GM23338 (cell line): ENCODE results near the gene PACRGL. TPM values are rescaled to one million over a fixed set of nuclear protein-coding genes. Genes with fewer than 3 reads are reported as not detected.

Source experiments
- ATAC-seq: fragments of 200-7000 bp; cut with Tn5 transposase; 3 replicates; pipeline ENCODE4 v1.9.1; 2020
- DNase-seq: peaks from one replicate; pipeline ENCODE4 v3.0.0-alpha.2; 2015; ENCODE audit warnings: low spot score
- H2AFZ ChIP-seq: fragments of 200-600 bp; sonication (generic); 2 replicates; pipeline ENCODE4 v1.8.0; 2016; ENCODE audit warnings: antibody characterized with exemption, mild to moderate bottlenecking, moderate library complexity
- H3F3A ChIP-seq: fragments of 200-600 bp; sonication (generic); replicated peaks from 2 replicates; pipeline ENCODE4 v1.8.0; 2017; ENCODE audit warnings: antibody characterized with exemption, mixed run types, low read depth
- H3K27ac ChIP-seq: fragments of 200-600 bp; sonication (generic); 2 replicates; pipeline ENCODE4 v1.6.1; 2016; ENCODE audit warnings: low read depth
- H3K27me3 ChIP-seq: fragments of 200-600 bp; sonication (generic); 2 replicates; pipeline ENCODE4 v1.8.0; 2016; ENCODE audit warnings: mild to moderate bottlenecking, mixed run types, moderate library complexity; ENCODE audit not compliant: insufficient read depth
- H3K36me3 ChIP-seq: fragments of 200-600 bp; sonication (generic); 2 replicates; pipeline ENCODE4 v1.8.0; 2016; ENCODE audit warnings: mild to moderate bottlenecking; ENCODE audit not compliant: insufficient read depth
- H3K4me1 ChIP-seq: fragments of 200-600 bp; sonication (generic); 2 replicates; pipeline ENCODE4 v1.8.0; 2016; ENCODE audit warnings: mild to moderate bottlenecking, moderate library complexity; ENCODE audit not compliant: insufficient read depth
- H3K4me2 ChIP-seq: fragments of 200-600 bp; sonication (generic); 2 replicates; pipeline ENCODE4 v1.7.1; 2017; ENCODE audit warnings: mixed run types
- H3K4me3 ChIP-seq: fragments of 200-600 bp; sonication (generic); 2 replicates; pipeline ENCODE4 v1.6.1; 2016; ENCODE audit warnings: mixed run types
- H3K79me2 ChIP-seq: fragments of 200-600 bp; sonication (generic); replicated peaks from 2 replicates; pipeline ENCODE4 v1.8.0; 2017; ENCODE audit warnings: mild to moderate bottlenecking; ENCODE audit not compliant: insufficient read depth
- H3K9me2 ChIP-seq: fragments of 200-600 bp; sonication (generic); 2 replicates; pipeline ENCODE4 v1.8.0; 2017; ENCODE audit not compliant: insufficient read depth
- H4K20me1 ChIP-seq: fragments of 200-600 bp; sonication (generic); replicated peaks from 2 replicates; pipeline ENCODE4 v1.8.0; 2017; ENCODE audit warnings: mild to moderate bottlenecking; ENCODE audit not compliant: insufficient read depth
- H3K27ac Mint-ChIP-seq: 2 replicates; pipeline ENCODE4 v1.8.0; 2020; ENCODE audit warnings: inconsistent platforms, mild to moderate bottlenecking, moderate library complexity, mixed read lengths
- H3K27me3 Mint-ChIP-seq: 3 replicates; pipeline ENCODE4 v1.8.0; 2022; ENCODE audit warnings: low read depth, mild to moderate bottlenecking, moderate library complexity, mixed read lengths, inconsistent platforms; ENCODE audit not compliant: insufficient read depth, poor library complexity
- H3K36me3 Mint-ChIP-seq: 3 replicates; pipeline ENCODE4 v1.8.0; 2021; ENCODE audit warnings: low read depth, mild to moderate bottlenecking, inconsistent platforms, moderate library complexity, mixed read lengths
- H3K4me1 Mint-ChIP-seq: 3 replicates; pipeline ENCODE4 v1.8.0; 2020; ENCODE audit warnings: mild to moderate bottlenecking, inconsistent platforms, mixed read lengths
- H3K4me3 Mint-ChIP-seq: 3 replicates; pipeline ENCODE4 v1.8.0; 2021; ENCODE audit warnings: moderate library complexity, mild to moderate bottlenecking, inconsistent platforms, mixed read lengths
- H3K9me3 Mint-ChIP-seq: 3 replicates; pipeline ENCODE4 v1.8.0; 2020; ENCODE audit warnings: moderate library complexity, mild to moderate bottlenecking, inconsistent platforms, mixed read lengths
- CREB1 ChIP-seq: fragments of 250-450 bp; sonication (Bioruptor Pico); IDR thresholded peaks from 2 replicates; pipeline ENCODE4 v1.5.0; 2020; ENCODE audit warnings: low read depth, mild to moderate bottlenecking, moderate library complexity
- EZH2 ChIP-seq: fragments of 200-600 bp; sonication (generic); IDR thresholded peaks from one replicate; pipeline ENCODE4 v1.8.0; 2017; ENCODE audit warnings: antibody characterized with exemption, mild to moderate bottlenecking, low read depth; ENCODE audit not compliant: unreplicated experiment
- EZH2phosphoT487 ChIP-seq: fragments of 200-600 bp; sonication (generic); IDR thresholded peaks from one replicate; pipeline ENCODE4 v1.8.1; 2018; ENCODE audit warnings: antibody characterized with exemption; ENCODE audit not compliant: unreplicated experiment
- JUNB ChIP-seq: IDR thresholded peaks from one replicate; pipeline ENCODE4 v1.6.1; 2016; ENCODE audit warnings: antibody characterized with exemption; ENCODE audit not compliant: unreplicated experiment
- NANOG ChIP-seq: IDR thresholded peaks from 2 replicates; pipeline ENCODE4 v1.6.1; 2016; ENCODE audit warnings: antibody characterized with exemption, borderline replicate concordance
- POLR2AphosphoS5 ChIP-seq: IDR thresholded peaks from 2 replicates; pipeline ENCODE4 v1.6.1; 2016; ENCODE audit warnings: antibody characterized with exemption, low read depth
- STAT1 ChIP-seq: IDR thresholded peaks from one replicate; pipeline ENCODE4 v1.6.1; 2016; ENCODE audit warnings: antibody characterized with exemption; ENCODE audit not compliant: unreplicated experiment
- ZNF114 ChIP-seq: fragments of 250-450 bp; sonication (Bioruptor Pico); IDR thresholded peaks from 2 replicates; pipeline ENCODE4 v1.5.0; 2020; ENCODE audit warnings: mild to moderate bottlenecking, moderate library complexity
- ZNF331 ChIP-seq: fragments of 250-450 bp; sonication (Bioruptor Pico); IDR thresholded peaks from 2 replicates; pipeline ENCODE4 v1.5.0; 2020; ENCODE audit warnings: low read depth, mild to moderate bottlenecking, moderate library complexity
- polyA plus RNA-seq: library from polyadenylated mRNA; unstranded; fragments of >200 nt; fragmentation: Nextera tagmentation; extraction: Ambion mirVana; gene quantifications from 2 replicates; pipeline ENCODE4 v1.2.1, GENCODE V29; 2016
- total RNA-seq: library from RNA; depleted of rRNA; stranded (reverse); fragments of >200 nt; shearing (Covaris generic); gene quantifications from 2 replicates; pipeline ENCODE4 v1.2.3, GENCODE V29; 2014
- TF ChIP-seq, protein P1 (sequence below), 2 experiments: fragments of 200-600 bp in 1 of 2; sonication (generic) in 1 of 2; conservative IDR thresholded peaks; 2 replicates each; pipeline versions ENCODE4 v1.5.1 to v1.6.1; 2016 to 2017; ENCODE audit warnings: antibody characterized with exemption in 2 of 2, low read depth in 2 of 2, mild to moderate bottlenecking in 2 of 2, moderate library complexity in 1 of 2
- TF ChIP-seq, protein P2 (sequence below): IDR thresholded peaks from one replicate; pipeline ENCODE4 v1.6.1; 2018; ENCODE audit warnings: antibody characterized with exemption; ENCODE audit not compliant: unreplicated experiment
- TF ChIP-seq, protein P3 (sequence below): fragments of 250-450 bp; sonication (Bioruptor Pico); IDR thresholded peaks from 2 replicates; pipeline ENCODE4 v1.5.0; 2020; ENCODE audit warnings: mild to moderate bottlenecking, moderate library complexity
- TF ChIP-seq, protein P4 (sequence below): IDR thresholded peaks from 2 replicates; pipeline ENCODE4 v1.6.1; 2016; ENCODE audit warnings: antibody characterized with exemption

The PACRGL gene
- total and polyA plus RNA-seq, 2 experiments from 2014 or later = 4.8 to 15.8 TPM

DNA sequence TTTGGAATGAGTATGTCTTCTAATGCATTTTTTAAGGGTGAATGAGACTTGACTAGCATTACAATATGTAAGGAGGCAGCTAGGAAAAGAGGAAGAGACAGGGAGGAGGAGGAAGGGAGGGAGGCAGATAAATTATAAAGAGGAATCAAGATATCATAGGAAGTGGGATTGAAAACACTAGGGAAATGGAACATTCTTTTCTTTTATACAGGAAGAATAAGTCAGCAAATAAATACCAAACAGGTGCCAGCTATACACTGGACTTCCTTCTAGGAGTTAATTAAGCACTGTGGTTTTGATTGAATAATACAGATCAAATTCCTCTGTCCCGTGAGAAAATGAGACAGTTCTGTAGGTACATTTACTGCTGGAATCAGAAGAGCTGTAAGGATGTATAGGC, 78.6 kb downstream of the PACRGL start:
- no peaks in the 10 kb centered on the region for H3K79me2 ChIP-seq
- H2AFZ ChIP-seq = no peak overlapping the region
- no peak for DNase-seq
- no peaks in the 10 kb centered on the region for H3K4me1 ChIP-seq
- H3K9me2 ChIP-seq = no peaks in the 10 kb centered on the region
- no peaks in the 10 kb centered on the region for H3K36me3 ChIP-seq
- Mint-ChIP-seq H3K27ac (no peak overlapping the region), H3K4me3 (no peak overlapping the region), H3K36me3 (peaks cover 27% of the 10 kb centered on the region), H3K27me3 (peaks cover 1% of the 10 kb centered on the region), H3K9me3 (peaks cover 35% of the 10 kb centered on the region), H3K4me1 (no peaks in the 10 kb centered on the region)
- ATAC-seq = no peak
- H3F3A ChIP-seq = no peaks in the 10 kb centered on the region
- TF ChIP-seq NANOG (no peak), STAT1 (no peak), ZNF114 (CRISPR knock-in tag) (no peak), EZH2phosphoT487 (no peak), CREB1 (CRISPR knock-in tag) (no peak), JUNB (no peak), POLR2AphosphoS5 (no peak), EZH2 (no peak), ZNF331 (no peak)
- TF ChIP-seq, protein P1, sequence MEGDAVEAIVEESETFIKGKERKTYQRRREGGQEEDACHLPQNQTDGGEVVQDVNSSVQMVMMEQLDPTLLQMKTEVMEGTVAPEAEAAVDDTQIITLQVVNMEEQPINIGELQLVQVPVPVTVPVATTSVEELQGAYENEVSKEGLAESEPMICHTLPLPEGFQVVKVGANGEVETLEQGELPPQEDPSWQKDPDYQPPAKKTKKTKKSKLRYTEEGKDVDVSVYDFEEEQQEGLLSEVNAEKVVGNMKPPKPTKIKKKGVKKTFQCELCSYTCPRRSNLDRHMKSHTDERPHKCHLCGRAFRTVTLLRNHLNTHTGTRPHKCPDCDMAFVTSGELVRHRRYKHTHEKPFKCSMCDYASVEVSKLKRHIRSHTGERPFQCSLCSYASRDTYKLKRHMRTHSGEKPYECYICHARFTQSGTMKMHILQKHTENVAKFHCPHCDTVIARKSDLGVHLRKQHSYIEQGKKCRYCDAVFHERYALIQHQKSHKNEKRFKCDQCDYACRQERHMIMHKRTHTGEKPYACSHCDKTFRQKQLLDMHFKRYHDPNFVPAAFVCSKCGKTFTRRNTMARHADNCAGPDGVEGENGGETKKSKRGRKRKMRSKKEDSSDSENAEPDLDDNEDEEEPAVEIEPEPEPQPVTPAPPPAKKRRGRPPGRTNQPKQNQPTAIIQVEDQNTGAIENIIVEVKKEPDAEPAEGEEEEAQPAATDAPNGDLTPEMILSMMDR (conservative IDR thresholded peaks at IDR 0.05; ENCODE audit: low read depth in 2 of 2) = no peak
- TF ChIP-seq, protein P2, sequence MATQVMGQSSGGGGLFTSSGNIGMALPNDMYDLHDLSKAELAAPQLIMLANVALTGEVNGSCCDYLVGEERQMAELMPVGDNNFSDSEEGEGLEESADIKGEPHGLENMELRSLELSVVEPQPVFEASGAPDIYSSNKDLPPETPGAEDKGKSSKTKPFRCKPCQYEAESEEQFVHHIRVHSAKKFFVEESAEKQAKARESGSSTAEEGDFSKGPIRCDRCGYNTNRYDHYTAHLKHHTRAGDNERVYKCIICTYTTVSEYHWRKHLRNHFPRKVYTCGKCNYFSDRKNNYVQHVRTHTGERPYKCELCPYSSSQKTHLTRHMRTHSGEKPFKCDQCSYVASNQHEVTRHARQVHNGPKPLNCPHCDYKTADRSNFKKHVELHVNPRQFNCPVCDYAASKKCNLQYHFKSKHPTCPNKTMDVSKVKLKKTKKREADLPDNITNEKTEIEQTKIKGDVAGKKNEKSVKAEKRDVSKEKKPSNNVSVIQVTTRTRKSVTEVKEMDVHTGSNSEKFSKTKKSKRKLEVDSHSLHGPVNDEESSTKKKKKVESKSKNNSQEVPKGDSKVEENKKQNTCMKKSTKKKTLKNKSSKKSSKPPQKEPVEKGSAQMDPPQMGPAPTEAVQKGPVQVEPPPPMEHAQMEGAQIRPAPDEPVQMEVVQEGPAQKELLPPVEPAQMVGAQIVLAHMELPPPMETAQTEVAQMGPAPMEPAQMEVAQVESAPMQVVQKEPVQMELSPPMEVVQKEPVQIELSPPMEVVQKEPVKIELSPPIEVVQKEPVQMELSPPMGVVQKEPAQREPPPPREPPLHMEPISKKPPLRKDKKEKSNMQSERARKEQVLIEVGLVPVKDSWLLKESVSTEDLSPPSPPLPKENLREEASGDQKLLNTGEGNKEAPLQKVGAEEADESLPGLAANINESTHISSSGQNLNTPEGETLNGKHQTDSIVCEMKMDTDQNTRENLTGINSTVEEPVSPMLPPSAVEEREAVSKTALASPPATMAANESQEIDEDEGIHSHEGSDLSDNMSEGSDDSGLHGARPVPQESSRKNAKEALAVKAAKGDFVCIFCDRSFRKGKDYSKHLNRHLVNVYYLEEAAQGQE = no peak
- TF ChIP-seq, protein P3, sequence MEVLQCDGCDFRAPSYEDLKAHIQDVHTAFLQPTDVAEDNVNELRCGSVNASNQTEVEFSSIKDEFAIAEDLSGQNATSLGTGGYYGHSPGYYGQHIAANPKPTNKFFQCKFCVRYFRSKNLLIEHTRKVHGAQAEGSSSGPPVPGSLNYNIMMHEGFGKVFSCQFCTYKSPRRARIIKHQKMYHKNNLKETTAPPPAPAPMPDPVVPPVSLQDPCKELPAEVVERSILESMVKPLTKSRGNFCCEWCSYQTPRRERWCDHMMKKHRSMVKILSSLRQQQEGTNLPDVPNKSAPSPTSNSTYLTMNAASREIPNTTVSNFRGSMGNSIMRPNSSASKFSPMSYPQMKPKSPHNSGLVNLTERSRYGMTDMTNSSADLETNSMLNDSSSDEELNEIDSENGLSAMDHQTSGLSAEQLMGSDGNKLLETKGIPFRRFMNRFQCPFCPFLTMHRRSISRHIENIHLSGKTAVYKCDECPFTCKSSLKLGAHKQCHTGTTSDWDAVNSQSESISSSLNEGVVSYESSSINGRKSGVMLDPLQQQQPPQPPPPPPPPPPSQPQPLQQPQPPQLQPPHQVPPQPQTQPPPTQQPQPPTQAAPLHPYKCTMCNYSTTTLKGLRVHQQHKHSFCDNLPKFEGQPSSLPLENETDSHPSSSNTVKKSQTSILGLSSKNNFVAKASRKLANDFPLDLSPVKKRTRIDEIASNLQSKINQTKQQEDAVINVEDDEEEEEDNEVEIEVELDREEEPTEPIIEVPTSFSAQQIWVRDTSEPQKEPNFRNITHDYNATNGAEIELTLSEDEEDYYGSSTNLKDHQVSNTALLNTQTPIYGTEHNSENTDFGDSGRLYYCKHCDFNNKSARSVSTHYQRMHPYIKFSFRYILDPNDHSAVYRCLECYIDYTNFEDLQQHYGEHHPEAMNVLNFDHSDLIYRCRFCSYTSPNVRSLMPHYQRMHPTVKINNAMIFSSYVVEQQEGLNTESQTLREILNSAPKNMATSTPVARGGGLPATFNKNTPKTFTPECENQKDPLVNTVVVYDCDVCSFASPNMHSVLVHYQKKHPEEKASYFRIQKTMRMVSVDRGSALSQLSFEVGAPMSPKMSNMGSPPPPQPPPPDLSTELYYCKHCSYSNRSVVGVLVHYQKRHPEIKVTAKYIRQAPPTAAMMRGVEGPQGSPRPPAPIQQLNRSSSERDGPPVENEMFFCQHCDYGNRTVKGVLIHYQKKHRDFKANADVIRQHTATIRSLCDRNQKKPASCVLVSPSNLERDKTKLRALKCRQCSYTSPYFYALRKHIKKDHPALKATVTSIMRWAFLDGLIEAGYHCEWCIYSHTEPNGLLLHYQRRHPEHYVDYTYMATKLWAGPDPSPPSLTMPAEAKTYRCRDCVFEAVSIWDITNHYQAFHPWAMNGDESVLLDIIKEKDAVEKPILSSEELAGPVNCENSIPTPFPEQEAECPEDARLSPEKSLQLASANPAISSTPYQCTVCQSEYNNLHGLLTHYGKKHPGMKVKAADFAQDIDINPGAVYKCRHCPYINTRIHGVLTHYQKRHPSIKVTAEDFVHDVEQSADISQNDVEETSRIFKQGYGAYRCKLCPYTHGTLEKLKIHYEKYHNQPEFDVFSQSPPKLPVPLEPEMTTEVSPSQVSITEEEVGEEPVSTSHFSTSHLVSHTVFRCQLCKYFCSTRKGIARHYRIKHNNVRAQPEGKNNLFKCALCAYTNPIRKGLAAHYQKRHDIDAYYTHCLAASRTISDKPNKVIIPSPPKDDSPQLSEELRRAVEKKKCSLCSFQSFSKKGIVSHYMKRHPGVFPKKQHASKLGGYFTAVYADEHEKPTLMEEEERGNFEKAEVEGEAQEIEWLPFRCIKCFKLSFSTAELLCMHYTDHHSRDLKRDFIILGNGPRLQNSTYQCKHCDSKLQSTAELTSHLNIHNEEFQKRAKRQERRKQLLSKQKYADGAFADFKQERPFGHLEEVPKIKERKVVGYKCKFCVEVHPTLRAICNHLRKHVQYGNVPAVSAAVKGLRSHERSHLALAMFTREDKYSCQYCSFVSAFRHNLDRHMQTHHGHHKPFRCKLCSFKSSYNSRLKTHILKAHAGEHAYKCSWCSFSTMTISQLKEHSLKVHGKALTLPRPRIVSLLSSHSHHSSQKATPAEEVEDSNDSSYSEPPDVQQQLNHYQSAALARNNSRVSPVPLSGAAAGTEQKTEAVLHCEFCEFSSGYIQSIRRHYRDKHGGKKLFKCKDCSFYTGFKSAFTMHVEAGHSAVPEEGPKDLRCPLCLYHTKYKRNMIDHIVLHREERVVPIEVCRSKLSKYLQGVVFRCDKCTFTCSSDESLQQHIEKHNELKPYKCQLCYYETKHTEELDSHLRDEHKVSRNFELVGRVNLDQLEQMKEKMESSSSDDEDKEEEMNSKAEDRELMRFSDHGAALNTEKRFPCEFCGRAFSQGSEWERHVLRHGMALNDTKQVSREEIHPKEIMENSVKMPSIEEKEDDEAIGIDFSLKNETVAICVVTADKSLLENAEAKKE (CRISPR knock-in tag) = no peak
- TF ChIP-seq, protein P4, sequence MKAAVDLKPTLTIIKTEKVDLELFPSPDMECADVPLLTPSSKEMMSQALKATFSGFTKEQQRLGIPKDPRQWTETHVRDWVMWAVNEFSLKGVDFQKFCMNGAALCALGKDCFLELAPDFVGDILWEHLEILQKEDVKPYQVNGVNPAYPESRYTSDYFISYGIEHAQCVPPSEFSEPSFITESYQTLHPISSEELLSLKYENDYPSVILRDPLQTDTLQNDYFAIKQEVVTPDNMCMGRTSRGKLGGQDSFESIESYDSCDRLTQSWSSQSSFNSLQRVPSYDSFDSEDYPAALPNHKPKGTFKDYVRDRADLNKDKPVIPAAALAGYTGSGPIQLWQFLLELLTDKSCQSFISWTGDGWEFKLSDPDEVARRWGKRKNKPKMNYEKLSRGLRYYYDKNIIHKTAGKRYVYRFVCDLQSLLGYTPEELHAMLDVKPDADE = no peak
- no peak overlapping the region for H3K27ac ChIP-seq
- no peaks in the 10 kb centered on the region for H3K27me3 ChIP-seq
- no peak overlapping the region for H3K4me2 ChIP-seq
- H4K20me1 ChIP-seq = no peaks in the 10 kb centered on the region
- no peak overlapping the region for H3K4me3 ChIP-seq
